ENCODE measurements around the gene GDNF. TPM values are rescaled to one million over a fixed set of nuclear protein-coding genes. Genes with fewer than 3 reads are reported as not detected.

GDNF gene
- total RNA-seq, 1 experiment from 2014 or later, result not detected

DNA sequence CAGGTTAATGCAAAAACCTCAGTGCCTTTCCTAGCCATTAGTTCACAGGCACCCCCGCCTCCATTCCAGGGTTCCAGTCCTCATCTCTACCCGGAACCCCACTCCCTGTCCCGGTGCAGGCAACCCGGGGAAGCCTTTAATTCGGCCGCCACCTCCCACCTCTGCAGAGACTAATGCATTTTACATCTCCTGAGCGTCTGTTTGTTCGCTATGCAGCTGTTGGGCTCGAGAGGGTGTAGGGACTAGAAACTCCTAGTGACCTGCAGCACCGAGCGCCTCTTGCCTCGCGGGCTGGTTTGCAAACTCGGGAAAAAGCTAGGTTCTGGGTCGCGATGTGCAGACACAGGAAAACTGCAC, 3.6 kb downstream of the GDNF start:
- ChIA-PET CTCF (interaction anchor here (0.7 kb wide), 1 partner anchor 1279 kb away, joined by 4 read pairs; no protein-coding TSS in a partner anchor), POLR2A (interaction anchor here (0.5 kb wide), 1 partner anchor 259 kb away, joined by 5 read pairs; no protein-coding TSS in a partner anchor)
- BruUV-seq (replicated peaks), result no TSS peak
- ATAC-seq, result no peak
- DNase-seq (ENCODE audit: low read depth, low spot score), result no peak
- peaks cover 40% of the 10 kb centered on the region for H3K27me3 ChIP-seq (ENCODE audit: control insufficient read depth, insufficient read depth, low read length)
- no peaks in the 10 kb centered on the region for H3K36me3 ChIP-seq (ENCODE audit: control insufficient read depth, insufficient read depth, low read length)
- no peaks in the 10 kb centered on the region for H3K9me3 ChIP-seq (ENCODE audit: control insufficient read depth, insufficient read depth, low read depth, low read length)
- in situ Hi-C loops (cut with HindIII; ENCODE audit: low pct_unique_long_range_greater_than_20kb, low sequenced_read_pairs), result no loop called here
- H3K4me1 ChIP-seq (ENCODE audit: control insufficient read depth, insufficient read depth, low read length), result peaks cover 13% of the 10 kb centered on the region
- TF ChIP-seq REST (IDR thresholded peaks at IDR 0.05; ENCODE audit: insufficient read depth in 1 of 2, low read depth in 2 of 2, low read length in 1 of 2) (no peak), TCF7L2 (IDR thresholded peaks at IDR 0.05; ENCODE audit: low read depth, low read length) (no peak), SIN3A (IDR thresholded peaks at IDR 0.05; ENCODE audit: borderline replicate concordance, insufficient read depth, low read depth, low read length) (no peak), CTCF (IDR thresholded peaks at IDR 0.05) (no peak), POLR2AphosphoS5 (IDR thresholded peaks at IDR 0.05; ENCODE audit: low read depth, low read length) (no peak)
- peak overlapping the region in 1 of 2 experiments; percentile 35; a peak in 1 of 4 replicates for H3K4me3 ChIP-seq (ENCODE audit: low read depth in 2 of 2, low read length in 2 of 2)
- intact Hi-C loops (cut with micrococcal nuclease; ENCODE audit: unreplicated experiment), result loop anchor here (2.0 to 10.0 kb wide), 2 partner anchors 357 to 421 kb away; no protein-coding TSS in a partner anchor
- no peak overlapping the region for H3K27ac ChIP-seq (ENCODE audit: low read length)

GRCh38 chr5:37835380-37835973, 4.4 kb downstream of the GDNF start:
- peaks cover 13% of the 10 kb centered on the region for H3K4me1 ChIP-seq (ENCODE audit: control insufficient read depth, insufficient read depth, low read length)
- POLR2A ChIA-PET, result interaction anchor here (0.5 kb wide), 1 partner anchor 258 kb away, joined by 5 read pairs; no protein-coding TSS in a partner anchor
- no peak overlapping the region; a peak in 1 of 4 replicates for H3K4me3 ChIP-seq (ENCODE audit: low read depth in 2 of 2, low read length in 2 of 2)
- H3K36me3 ChIP-seq (ENCODE audit: control insufficient read depth, insufficient read depth, low read length), result no peaks in the 10 kb centered on the region
- no TSS peak for BruUV-seq (replicated peaks)
- H3K27me3 ChIP-seq (ENCODE audit: control insufficient read depth, insufficient read depth, low read length), result peaks cover 45% of the 10 kb centered on the region
- in situ Hi-C loops (cut with HindIII; ENCODE audit: low pct_unique_long_range_greater_than_20kb, low sequenced_read_pairs), result no loop called here
- TF ChIP-seq TCF7L2 (IDR thresholded peaks at IDR 0.05; ENCODE audit: low read depth, low read length) (no peak), REST (IDR thresholded peaks at IDR 0.05; ENCODE audit: insufficient read depth in 1 of 2, low read depth in 2 of 2, low read length in 1 of 2) (no peak), CTCF (IDR thresholded peaks at IDR 0.05) (no peak), POLR2AphosphoS5 (IDR thresholded peaks at IDR 0.05; ENCODE audit: low read depth, low read length) (no peak), SIN3A (IDR thresholded peaks at IDR 0.05; ENCODE audit: borderline replicate concordance, insufficient read depth, low read depth, low read length) (no peak)
- intact Hi-C loops (cut with micrococcal nuclease; ENCODE audit: unreplicated experiment), result loop anchor here (10.0 kb wide), 1 partner anchor 421 kb away; no protein-coding TSS in a partner anchor
- H3K9me3 ChIP-seq (ENCODE audit: control insufficient read depth, insufficient read depth, low read depth, low read length), result no peaks in the 10 kb centered on the region
- no peak for DNase-seq (ENCODE audit: low read depth, low spot score)
- no peak for ATAC-seq
- no peak overlapping the region for H3K27ac ChIP-seq (ENCODE audit: low read length)
- CTCF ChIA-PET, result no interaction called here

All from Panc1 (cell line).